Gastroesophageal sphincter (tissue), 3 donors: ENCODE measurements around the gene ZNF732.

Source experiments
- CTCF ChIP-seq, 4 experiments: fragments of 200-600 bp in 2 of 4; fragments of 450-650 bp in 2 of 4; sonication (generic) in 1 of 4; IDR thresholded peaks; one replicate each; pipeline ENCODE4 v1.5.1; 2017 to 2019; ENCODE audit warnings: antibody characterized with exemption in 4 of 4, mild to moderate bottlenecking in 2 of 4, moderate library complexity in 2 of 4
- POLR2A ChIP-seq, 2 donors: fragments of 450-650 bp; IDR thresholded peaks; one replicate each; pipeline ENCODE4 v1.6.1; 2017; ENCODE audit warnings: antibody characterized with exemption in 2 of 2, mild to moderate bottlenecking in 2 of 2, moderate library complexity in 1 of 2
- POLR2AphosphoS5 ChIP-seq: sonication (generic); formaldehyde crosslinking; IDR thresholded peaks from one replicate; pipeline ENCODE4 v1.6.1; 2017; ENCODE audit warnings: antibody characterized with exemption

- TF ChIP-seq CTCF (IDR thresholded peaks at IDR 0.05): no peak
- TF ChIP-seq POLR2A (IDR thresholded peaks at IDR 0.05): no peak
- TF ChIP-seq POLR2AphosphoS5: no peak
These were observed 71.1 kb downstream of the ZNF732 start for GRCh38 chr4:234178-234577.
